Measurements from ENCODE around the gene FOLR3. TPM values are rescaled to one million over a fixed set of nuclear protein-coding genes. Genes with fewer than 3 reads are reported as not detected.
"Not testable (repeated sequence)": the region's sequence is repeated elsewhere in the genome, so short reads cannot be mapped to it uniquely, and the experiment has no call there.

The FOLR3 gene
- total RNA-seq, 2 donors from 2014 or later = not detected

GRCh38 chr11:72138821-72139390 lies 3.4 kb downstream of the FOLR3 start:
- peaks cover 11% of the 10 kb centered on the region for H3K27me3 Mint-ChIP-seq
- no peaks in the 10 kb centered on the region for H3K9me3 Mint-ChIP-seq
- H3K36me3 Mint-ChIP-seq (ENCODE audit: low read depth) = no peaks in the 10 kb centered on the region
- H3K4me1 Mint-ChIP-seq = peaks cover 22% of the 10 kb centered on the region
- H3K27ac Mint-ChIP-seq = no peak overlapping the region
- no peak for ATAC-seq (replicated peaks)
- H3K4me3 Mint-ChIP-seq = no peak overlapping the region

- no peak overlapping the region for H3K27ac Mint-ChIP-seq
Observed at GRCh38 chr11:72139500-72139899, 4.0 kb downstream of the FOLR3 start.

GRCh38 chr11:72140661-72141060 lies 5.1 kb downstream of the FOLR3 start:
- Mint-ChIP-seq H3K9me3 (no peaks in the 10 kb centered on the region), H3K27me3 (peaks cover 7% of the 10 kb centered on the region), H3K36me3 (ENCODE audit: low read depth) (no peaks in the 10 kb centered on the region), H3K4me1 (peaks cover 23% of the 10 kb centered on the region), H3K27ac (peak overlapping the region; percentile 45), H3K4me3 (peak overlapping the region; percentile 65)
- peak; percentile 21 for ATAC-seq (replicated peaks)

More at GRCh38 chr11:72139500-72139899, 4.0 kb downstream of the FOLR3 start:
- Mint-ChIP-seq H3K4me3 (no peak overlapping the region), H3K27me3 (peaks cover 11% of the 10 kb centered on the region), H3K9me3 (no peaks in the 10 kb centered on the region), H3K36me3 (ENCODE audit: low read depth) (no peaks in the 10 kb centered on the region), H3K4me1 (peaks cover 23% of the 10 kb centered on the region)
- no peak for ATAC-seq (replicated peaks)

DNA sequence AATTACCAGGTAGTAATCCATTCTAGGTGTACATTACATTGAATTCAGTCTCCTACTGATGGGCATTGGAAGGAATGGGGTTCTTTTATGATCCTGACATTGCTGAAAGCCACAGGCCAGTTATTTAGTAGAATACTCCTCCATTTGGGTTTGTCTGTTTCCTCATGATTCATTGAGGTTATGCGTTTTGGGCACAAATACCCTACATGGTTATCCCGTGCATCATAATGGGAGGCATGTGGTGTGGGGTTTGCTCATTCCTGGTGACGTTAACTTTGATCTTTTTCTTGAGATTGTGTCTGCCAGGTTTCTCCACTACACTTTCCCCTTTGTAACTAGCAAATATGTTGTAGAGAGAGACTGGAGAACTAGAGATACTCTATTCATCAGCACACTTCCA lies 5.5 kb downstream of the FOLR3 start:
- peaks cover 7% of the 10 kb centered on the region for H3K27me3 Mint-ChIP-seq
- H3K4me3 Mint-ChIP-seq = peak overlapping the region; percentile 65
- no peaks in the 10 kb centered on the region for H3K36me3 Mint-ChIP-seq (ENCODE audit: low read depth)
- H3K9me3 Mint-ChIP-seq = no peaks in the 10 kb centered on the region
- H3K4me1 Mint-ChIP-seq = peaks cover 23% of the 10 kb centered on the region
- peak overlapping the region; percentile 45 for H3K27ac Mint-ChIP-seq
- peak; percentile 93 for ATAC-seq (replicated peaks)

GRCh38 chr11:72142086-72142485 lies 6.6 kb downstream of the FOLR3 start:
- H3K4me1 Mint-ChIP-seq = peaks cover 23% of the 10 kb centered on the region
- H3K36me3 Mint-ChIP-seq (ENCODE audit: low read depth); H3K9me3 Mint-ChIP-seq; H3K27me3 Mint-ChIP-seq; ATAC-seq (replicated peaks): not testable (repeated sequence)
- peak overlapping the region; percentile 45 for H3K27ac Mint-ChIP-seq
- peak overlapping the region; percentile 65 for H3K4me3 Mint-ChIP-seq

DNA sequence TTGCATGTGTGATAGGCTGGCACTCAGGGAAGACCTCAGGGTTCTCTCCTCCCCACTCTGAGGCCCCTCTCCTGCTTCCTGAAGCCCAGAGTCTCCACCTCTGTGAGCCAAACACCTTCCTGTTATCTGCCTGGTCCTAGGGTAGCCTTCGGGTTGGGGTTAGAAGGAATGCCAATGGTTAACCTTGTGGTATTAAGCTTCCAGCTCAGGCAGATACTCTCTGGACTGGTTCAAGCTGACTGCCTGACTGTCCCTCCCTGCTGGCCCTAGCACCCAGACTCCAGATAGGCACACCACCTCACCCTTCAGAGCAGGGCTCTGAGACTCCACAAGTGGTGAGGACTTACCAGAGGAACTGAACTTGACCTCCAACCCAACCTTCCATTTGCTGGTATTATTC lies 7.0 kb downstream of the FOLR3 start:
- not testable (repeated sequence) for H3K27ac Mint-ChIP-seq; H3K4me3 Mint-ChIP-seq; H3K9me3 Mint-ChIP-seq; ATAC-seq (replicated peaks); H3K27me3 Mint-ChIP-seq; H3K36me3 Mint-ChIP-seq (ENCODE audit: low read depth)
- peaks cover 23% of the 10 kb centered on the region for H3K4me1 Mint-ChIP-seq

- Mint-ChIP-seq H3K27ac (no peak overlapping the region), H3K4me1 (peaks cover 19% of the 10 kb centered on the region), H3K36me3 (ENCODE audit: low read depth) (no peaks in the 10 kb centered on the region), H3K27me3 (peaks cover 4% of the 10 kb centered on the region), H3K4me3 (no peak overlapping the region), H3K9me3 (no peaks in the 10 kb centered on the region)
- no peak for ATAC-seq (replicated peaks)
Observed at GRCh38 chr11:72144807-72145565, 9.5 kb downstream of the FOLR3 start.

GRCh38 chr11:72146625-72147024 lies 11.1 kb downstream of the FOLR3 start:
- H3K27ac Mint-ChIP-seq = no peak overlapping the region
- no peak overlapping the region for H3K4me3 Mint-ChIP-seq
- no peaks in the 10 kb centered on the region for H3K9me3 Mint-ChIP-seq
- H3K27me3 Mint-ChIP-seq = peaks cover 4% of the 10 kb centered on the region
- no peaks in the 10 kb centered on the region for H3K36me3 Mint-ChIP-seq (ENCODE audit: low read depth)
- peaks cover 8% of the 10 kb centered on the region for H3K4me1 Mint-ChIP-seq
- ATAC-seq (replicated peaks) = no peak

- H3K27ac Mint-ChIP-seq = no peak overlapping the region
- no peaks in the 10 kb centered on the region for H3K36me3 Mint-ChIP-seq (ENCODE audit: low read depth)
- H3K4me3 Mint-ChIP-seq = no peak overlapping the region
- no peaks in the 10 kb centered on the region for H3K4me1 Mint-ChIP-seq
- H3K27me3 Mint-ChIP-seq = peaks cover 7% of the 10 kb centered on the region
- H3K9me3 Mint-ChIP-seq = no peaks in the 10 kb centered on the region
- ATAC-seq (replicated peaks) = no peak
Observed at GRCh38 chr11:72150882-72151281, 15.4 kb downstream of the FOLR3 start.

DNA sequence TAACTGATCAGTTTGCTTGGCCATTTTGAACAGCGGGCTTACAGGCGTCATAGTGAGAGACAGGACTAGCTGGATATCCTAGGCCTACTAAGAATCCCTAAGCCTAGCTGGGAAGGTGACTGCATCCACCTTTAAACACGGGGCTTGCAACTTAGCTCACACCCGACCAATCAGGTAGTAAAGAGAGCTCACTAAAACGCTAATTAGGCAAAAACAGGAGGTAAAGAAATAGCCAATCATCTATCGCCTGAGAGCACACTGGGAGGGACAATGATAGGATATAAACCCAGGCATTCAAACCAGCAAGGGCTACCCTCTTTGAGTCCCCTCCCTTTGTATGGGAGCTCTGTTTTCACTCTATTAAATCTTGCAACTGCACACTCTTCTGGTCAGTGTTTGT lies 18.3 kb downstream of the FOLR3 start:
- not testable (repeated sequence) for H3K4me1 Mint-ChIP-seq; ATAC-seq (replicated peaks)

GRCh38 chr11:72154816-72155215 lies 19.3 kb downstream of the FOLR3 start:
- no peak for ATAC-seq (replicated peaks)
- H3K36me3 Mint-ChIP-seq (ENCODE audit: low read depth) = no peaks in the 10 kb centered on the region
- no peak overlapping the region for H3K4me3 Mint-ChIP-seq
- no peak overlapping the region for H3K27ac Mint-ChIP-seq
- H3K4me1 Mint-ChIP-seq = no peaks in the 10 kb centered on the region
- no peaks in the 10 kb centered on the region for H3K9me3 Mint-ChIP-seq
- H3K27me3 Mint-ChIP-seq = peaks cover 13% of the 10 kb centered on the region

More for the DNA sequence above, 18.3 kb downstream of the FOLR3 start:
- H3K36me3 Mint-ChIP-seq (ENCODE audit: low read depth); H3K9me3 Mint-ChIP-seq; H3K27me3 Mint-ChIP-seq; H3K4me3 Mint-ChIP-seq; H3K27ac Mint-ChIP-seq: not testable (repeated sequence)

DNA sequence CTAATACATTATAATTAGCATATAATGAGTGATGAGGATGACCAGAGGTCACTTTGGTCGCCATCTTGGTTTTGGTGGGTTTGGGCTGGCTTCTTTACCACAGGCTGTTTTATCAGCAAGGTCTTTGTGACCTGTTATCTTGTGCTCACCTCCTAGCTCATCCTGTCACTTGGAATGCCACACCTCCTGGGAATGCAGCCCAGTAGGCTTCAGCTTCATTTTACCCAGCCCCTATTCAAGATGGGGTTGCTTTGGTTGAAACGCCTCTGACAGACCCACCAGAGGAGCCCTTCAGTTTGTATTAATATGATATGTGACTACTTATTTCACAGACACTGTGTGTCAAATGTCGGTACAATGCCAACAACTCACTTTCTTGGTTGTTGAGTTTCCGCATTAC lies 20.2 kb downstream of the FOLR3 start:
- H3K27me3 Mint-ChIP-seq = peaks cover 17% of the 10 kb centered on the region
- no peak for ATAC-seq (replicated peaks)
- H3K9me3 Mint-ChIP-seq = no peaks in the 10 kb centered on the region
- no peak overlapping the region for H3K27ac Mint-ChIP-seq
- H3K4me3 Mint-ChIP-seq = no peak overlapping the region
- no peaks in the 10 kb centered on the region for H3K36me3 Mint-ChIP-seq (ENCODE audit: low read depth)
- no peaks in the 10 kb centered on the region for H3K4me1 Mint-ChIP-seq

DNA sequence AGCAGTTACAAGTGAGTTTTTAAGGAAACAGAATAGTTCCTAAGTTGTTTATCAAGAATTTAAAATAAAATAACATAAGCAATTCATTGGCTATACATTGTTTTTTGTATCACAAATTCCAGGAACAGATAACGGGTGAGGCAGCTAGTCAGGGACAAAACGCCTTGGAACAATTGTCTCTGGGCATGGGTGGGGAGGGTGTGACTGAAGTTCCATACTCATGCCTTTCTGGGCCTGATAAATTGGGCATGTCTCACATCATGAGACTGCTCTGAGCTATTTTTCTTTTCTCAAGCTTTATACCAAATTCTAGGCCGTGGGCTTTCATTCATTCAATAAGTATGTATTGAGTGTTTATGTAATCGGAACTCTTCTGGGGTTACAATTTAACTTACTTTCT lies 21.6 kb downstream of the FOLR3 start:
- Mint-ChIP-seq H3K36me3 (ENCODE audit: low read depth) (no peaks in the 10 kb centered on the region), H3K27ac (no peak overlapping the region), H3K4me1 (no peaks in the 10 kb centered on the region), H3K27me3 (peaks cover 21% of the 10 kb centered on the region), H3K9me3 (no peaks in the 10 kb centered on the region), H3K4me3 (no peak overlapping the region)
- ATAC-seq (replicated peaks) = no peak

- no peak for ATAC-seq (replicated peaks)
- H3K4me3 Mint-ChIP-seq = no peak overlapping the region
- H3K4me1 Mint-ChIP-seq = no peaks in the 10 kb centered on the region
- H3K27ac Mint-ChIP-seq = no peak overlapping the region
- H3K27me3 Mint-ChIP-seq = peaks cover 21% of the 10 kb centered on the region
- no peaks in the 10 kb centered on the region for H3K36me3 Mint-ChIP-seq (ENCODE audit: low read depth)
- H3K9me3 Mint-ChIP-seq = no peaks in the 10 kb centered on the region
Observed at GRCh38 chr11:72160319-72160718, 24.8 kb downstream of the FOLR3 start.

DNA sequence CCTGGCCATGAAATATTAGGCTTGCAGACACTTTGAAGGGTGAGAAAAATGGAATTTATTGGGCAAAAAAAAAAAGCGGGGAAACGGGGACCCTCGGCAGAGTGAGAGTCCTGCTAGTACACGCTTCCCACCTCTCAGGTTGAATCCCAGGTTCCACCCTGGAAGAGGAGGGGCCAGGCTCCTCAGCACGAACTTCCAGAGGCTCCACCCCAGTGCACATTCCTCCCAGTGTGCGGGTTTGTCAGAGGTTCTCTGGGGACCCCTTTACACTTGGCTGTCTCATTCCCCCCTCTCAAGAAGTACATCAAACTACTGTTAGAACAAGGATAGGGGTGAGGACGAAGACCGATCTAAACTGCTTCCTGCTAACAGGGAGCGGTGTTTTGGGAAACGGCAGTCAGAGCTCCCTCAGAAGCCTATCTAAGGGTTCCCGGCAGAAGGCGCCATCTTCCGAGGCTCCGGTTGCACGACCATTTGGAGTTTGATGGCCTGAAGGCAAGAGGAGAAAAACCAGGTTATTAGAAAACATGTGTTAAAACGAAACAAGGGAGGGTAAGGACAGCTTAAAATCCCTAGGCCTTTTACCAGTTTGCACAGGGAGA lies 27.5 kb downstream of the FOLR3 start:
- Mint-ChIP-seq H3K9me3 (no peaks in the 10 kb centered on the region), H3K27me3 (peaks cover 21% of the 10 kb centered on the region), H3K36me3 (ENCODE audit: low read depth) (no peaks in the 10 kb centered on the region), H3K27ac (no peak overlapping the region), H3K4me3 (no peak overlapping the region), H3K4me1 (no peaks in the 10 kb centered on the region)
- ATAC-seq (replicated peaks) = no peak
